ENCODE results near the gene RNF2. TPM values are rescaled to one million over a fixed set of nuclear protein-coding genes. Genes with fewer than 3 reads are reported as not detected.
"Not testable (repeated sequence)": the region's sequence is repeated elsewhere in the genome, so short reads cannot be mapped to it uniquely, and the experiment has no call there.

Gene RNF2
- 41.6 TPM for polyA plus RNA-seq (2013, experiment 1 of 2)
- polyA plus RNA-seq (2013, experiment 2 of 2) = 43.2 TPM

GRCh38 chr1:185044981-185045813, at the start of gene RNF2:
Gene RNF2, plus strand, starts transcription at chr1:185045558. Its CDS starts 41,996 bp downstream, at chr1:185087554.
- Histone ChIP-seq H3K9me3 (replicated peaks in 1 of 2; ENCODE audit: control insufficient read depth in 2 of 2, insufficient read depth in 1 of 2, low read depth in 1 of 2, low read length in 2 of 2) (no peaks in the 10 kb centered on the region), H3K4me3 (ENCODE audit: low read length in 2 of 2) (peak within 1 kb of the TSS; percentile 82 to 92), H3K4me1 (ENCODE audit: control insufficient read depth in 2 of 2, insufficient read depth in 1 of 2, low read depth in 1 of 2, low read length in 2 of 2) (peaks cover 4 to 12% of the 10 kb centered on the region in 2 donors), H3K4ac (ENCODE audit: low read length) (no peak within 1 kb of the TSS), H3K9ac (ENCODE audit: low read depth, low read length, poor library complexity) (peak within 1 kb of the TSS; percentile 88), H2BK15ac (ENCODE audit: low read length) (no peak within 1 kb of the TSS), H4K91ac (ENCODE audit: low read depth, low read length, poor library complexity) (no peak within 1 kb of the TSS), H2AFZ (ENCODE audit: low read length) (peak within 1 kb of the TSS; percentile 92), H3K36me3 (replicated peaks in 1 of 2; ENCODE audit: control insufficient read depth in 2 of 2, insufficient read depth in 2 of 2, low read length in 2 of 2) (no peaks in the 10 kb centered on the region), H3K18ac (ENCODE audit: low read length) (peak within 1 kb of the TSS; percentile 97), H4K8ac (ENCODE audit: low read depth, low read length) (no peak within 1 kb of the TSS), H3K23ac (ENCODE audit: low read depth, low read length, poor library complexity) (peak within 1 kb of the TSS; percentile 68), H3K14ac (ENCODE audit: low read length) (peak within 1 kb of the TSS; percentile 17), H2BK120ac (ENCODE audit: low read depth, low read length) (peak within 1 kb of the TSS; percentile 77), H2BK12ac (ENCODE audit: low read length) (no peak within 1 kb of the TSS), H2AK5ac (ENCODE audit: low read depth, low read length) (peak within 1 kb of the TSS; percentile 72), H3K4me2 (ENCODE audit: insufficient read depth, low read length, poor library complexity, severe bottlenecking) (peak within 1 kb of the TSS; percentile 64), H3K79me1 (ENCODE audit: low read depth, low read length) (no peaks in the 10 kb centered on the region), H3K27ac (replicated peaks; ENCODE audit: low read length) (peak within 1 kb of the TSS; percentile 60), H3K27me3 (ENCODE audit: control insufficient read depth in 3 of 3, insufficient read depth in 3 of 3, low read depth in 1 of 3, low read length in 3 of 3) (peaks cover 0 to 2% (median 0%) of the 10 kb centered on the region in 3 experiments), H2BK5ac (ENCODE audit: low read length) (peak within 1 kb of the TSS; percentile 94)
- DNase-seq (ENCODE audit: low spot score) = peak; percentile 81
- no CpG with 5 or more reads among the region's 89 CpGs for WGBS, 2 donors (ENCODE audit: extremely low coverage in 2 of 2, insufficient read length in 2 of 2, insufficient replicate concordance in 1 of 2)

GRCh38 chr1:184999974-185000373, 45.4 kb upstream of the RNF2 start:
- H3K4ac ChIP-seq (ENCODE audit: low read length); H4K91ac ChIP-seq (ENCODE audit: low read depth, low read length, poor library complexity); H3K79me1 ChIP-seq (ENCODE audit: low read depth, low read length); H2BK120ac ChIP-seq (ENCODE audit: low read depth, low read length); H3K27ac ChIP-seq (replicated peaks; ENCODE audit: low read length); H2BK12ac ChIP-seq (ENCODE audit: low read length); H3K4me2 ChIP-seq (ENCODE audit: insufficient read depth, low read length, poor library complexity, severe bottlenecking); H4K8ac ChIP-seq (ENCODE audit: low read depth, low read length); H3K14ac ChIP-seq (ENCODE audit: low read length); H2AFZ ChIP-seq (ENCODE audit: low read length); H3K4me3 ChIP-seq (ENCODE audit: low read length in 2 of 2); H3K27me3 ChIP-seq (ENCODE audit: control insufficient read depth in 3 of 3, insufficient read depth in 3 of 3, low read depth in 1 of 3, low read length in 3 of 3); H3K9me3 ChIP-seq (replicated peaks in 1 of 2; ENCODE audit: control insufficient read depth in 2 of 2, insufficient read depth in 1 of 2, low read depth in 1 of 2, low read length in 2 of 2); DNase-seq (ENCODE audit: low spot score); H3K9ac ChIP-seq (ENCODE audit: low read depth, low read length, poor library complexity); H3K36me3 ChIP-seq (replicated peaks in 1 of 2; ENCODE audit: control insufficient read depth in 2 of 2, insufficient read depth in 2 of 2, low read length in 2 of 2); H2BK5ac ChIP-seq (ENCODE audit: low read length); H3K4me1 ChIP-seq (ENCODE audit: control insufficient read depth in 2 of 2, insufficient read depth in 1 of 2, low read depth in 1 of 2, low read length in 2 of 2); H2BK15ac ChIP-seq (ENCODE audit: low read length); H3K18ac ChIP-seq (ENCODE audit: low read length); H2AK5ac ChIP-seq (ENCODE audit: low read depth, low read length); H3K23ac ChIP-seq (ENCODE audit: low read depth, low read length, poor library complexity): not testable (repeated sequence)
- no CpG with 5 or more reads among the region's 6 CpGs for WGBS, 2 donors (ENCODE audit: extremely low coverage in 2 of 2, insufficient read length in 2 of 2, insufficient replicate concordance in 1 of 2)

- not testable (repeated sequence) for H3K18ac ChIP-seq (ENCODE audit: low read length); H3K36me3 ChIP-seq (replicated peaks in 1 of 2; ENCODE audit: control insufficient read depth in 2 of 2, insufficient read depth in 2 of 2, low read length in 2 of 2); H3K27me3 ChIP-seq (ENCODE audit: control insufficient read depth in 3 of 3, insufficient read depth in 3 of 3, low read depth in 1 of 3, low read length in 3 of 3); H3K23ac ChIP-seq (ENCODE audit: low read depth, low read length, poor library complexity); H3K4me3 ChIP-seq (ENCODE audit: low read length in 2 of 2); H3K9ac ChIP-seq (ENCODE audit: low read depth, low read length, poor library complexity); H4K91ac ChIP-seq (ENCODE audit: low read depth, low read length, poor library complexity); DNase-seq (ENCODE audit: low spot score); H2BK12ac ChIP-seq (ENCODE audit: low read length); H3K9me3 ChIP-seq (replicated peaks in 1 of 2; ENCODE audit: control insufficient read depth in 2 of 2, insufficient read depth in 1 of 2, low read depth in 1 of 2, low read length in 2 of 2); H3K4me2 ChIP-seq (ENCODE audit: insufficient read depth, low read length, poor library complexity, severe bottlenecking); H3K79me1 ChIP-seq (ENCODE audit: low read depth, low read length); H3K14ac ChIP-seq (ENCODE audit: low read length); H3K4ac ChIP-seq (ENCODE audit: low read length); H2BK5ac ChIP-seq (ENCODE audit: low read length); H2BK120ac ChIP-seq (ENCODE audit: low read depth, low read length); H2AK5ac ChIP-seq (ENCODE audit: low read depth, low read length); H2AFZ ChIP-seq (ENCODE audit: low read length); H2BK15ac ChIP-seq (ENCODE audit: low read length); H4K8ac ChIP-seq (ENCODE audit: low read depth, low read length); H3K27ac ChIP-seq (replicated peaks; ENCODE audit: low read length); H3K4me1 ChIP-seq (ENCODE audit: control insufficient read depth in 2 of 2, insufficient read depth in 1 of 2, low read depth in 1 of 2, low read length in 2 of 2)
- no CpG with 5 or more reads among the region's 26 CpGs for WGBS, 2 donors (ENCODE audit: extremely low coverage in 2 of 2, insufficient read length in 2 of 2, insufficient replicate concordance in 1 of 2)
Observed at GRCh38 chr1:185001312-185001880, 44.0 kb upstream of the RNF2 start.

- Histone ChIP-seq H3K4me1 (ENCODE audit: control insufficient read depth in 2 of 2, insufficient read depth in 1 of 2, low read depth in 1 of 2, low read length in 2 of 2) (no peaks in the 10 kb centered on the region), H2BK5ac (ENCODE audit: low read length) (no peak overlapping the region), H4K91ac (ENCODE audit: low read depth, low read length, poor library complexity) (no peak overlapping the region)
Observed at GRCh38 chr1:185008838-185009237, 36.5 kb upstream of the RNF2 start.

More at GRCh38 chr1:185008838-185009237, 36.5 kb upstream of the RNF2 start:
- Histone ChIP-seq H3K79me1 (ENCODE audit: low read depth, low read length) (no peaks in the 10 kb centered on the region), H2BK120ac (ENCODE audit: low read depth, low read length) (no peak overlapping the region), H3K4me2 (ENCODE audit: insufficient read depth, low read length, poor library complexity, severe bottlenecking) (no peak overlapping the region), H3K14ac (ENCODE audit: low read length) (no peak overlapping the region), H3K9ac (ENCODE audit: low read depth, low read length, poor library complexity) (no peak overlapping the region), H3K23ac (ENCODE audit: low read depth, low read length, poor library complexity) (no peak overlapping the region), H3K4ac (ENCODE audit: low read length) (no peak overlapping the region), H3K36me3 (replicated peaks in 1 of 2; ENCODE audit: control insufficient read depth in 2 of 2, insufficient read depth in 2 of 2, low read length in 2 of 2) (no peaks in the 10 kb centered on the region), H3K27ac (replicated peaks; ENCODE audit: low read length) (no peak overlapping the region), H2AFZ (ENCODE audit: low read length) (no peak overlapping the region), H2BK12ac (ENCODE audit: low read length) (no peak overlapping the region), H2BK15ac (ENCODE audit: low read length) (no peak overlapping the region), H3K18ac (ENCODE audit: low read length) (no peak overlapping the region), H2AK5ac (ENCODE audit: low read depth, low read length) (no peak overlapping the region), H3K27me3 (ENCODE audit: control insufficient read depth in 3 of 3, insufficient read depth in 3 of 3, low read depth in 1 of 3, low read length in 3 of 3) (no peaks in the 10 kb centered on the region), H3K4me3 (ENCODE audit: low read length in 2 of 2) (no peak overlapping the region), H3K9me3 (replicated peaks in 1 of 2; ENCODE audit: control insufficient read depth in 2 of 2, insufficient read depth in 1 of 2, low read depth in 1 of 2, low read length in 2 of 2) (no peaks in the 10 kb centered on the region), H4K8ac (ENCODE audit: low read depth, low read length) (no peak overlapping the region)
- DNase-seq (ENCODE audit: low spot score) = no peak

All from neuronal stem cell (in vitro differentiated cells).